NCI-H2107 (cell line): ENCODE measurements around the gene RNF6.

Experiments
- DNase-seq: peaks from one replicate; lab custom pipeline; 2025; lab: John Stamatoyannopoulos, UW

RNF6 gene

DNA sequence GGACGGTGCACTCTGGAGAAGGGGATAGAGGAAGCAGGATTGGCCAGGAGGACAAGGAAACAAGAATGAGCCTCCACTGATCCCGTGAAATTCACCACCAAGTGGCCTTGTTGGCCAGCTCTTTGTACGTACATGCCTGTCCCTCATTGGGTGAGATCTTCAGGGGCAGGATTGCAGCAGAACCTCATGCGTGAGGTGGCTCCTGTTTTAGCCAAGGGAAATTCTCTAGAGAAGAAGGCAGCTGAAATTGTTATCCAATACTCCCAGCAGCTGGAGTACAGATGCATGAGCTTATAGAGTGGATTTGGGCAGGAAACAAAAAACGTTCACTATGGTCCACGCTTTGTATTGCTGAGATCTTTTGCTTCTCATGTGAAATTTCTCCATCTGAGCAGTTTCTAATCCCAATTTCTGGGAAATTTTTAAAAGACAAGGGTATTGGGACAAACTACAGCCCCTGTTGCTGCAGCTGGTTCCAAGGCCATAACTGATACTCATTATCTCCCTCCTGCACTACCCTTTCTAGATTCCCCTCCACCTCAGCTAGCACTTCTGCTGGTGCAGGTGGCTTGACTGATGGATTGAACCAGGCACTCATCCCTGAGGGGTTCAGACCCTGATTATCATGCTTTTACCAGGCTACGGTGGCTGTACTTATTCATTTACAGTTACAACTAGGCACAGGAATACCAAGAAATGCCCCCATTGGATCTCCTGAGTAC, 3.9 kb upstream of the RNF6 start:
- DNase-seq: no peak

DNA sequence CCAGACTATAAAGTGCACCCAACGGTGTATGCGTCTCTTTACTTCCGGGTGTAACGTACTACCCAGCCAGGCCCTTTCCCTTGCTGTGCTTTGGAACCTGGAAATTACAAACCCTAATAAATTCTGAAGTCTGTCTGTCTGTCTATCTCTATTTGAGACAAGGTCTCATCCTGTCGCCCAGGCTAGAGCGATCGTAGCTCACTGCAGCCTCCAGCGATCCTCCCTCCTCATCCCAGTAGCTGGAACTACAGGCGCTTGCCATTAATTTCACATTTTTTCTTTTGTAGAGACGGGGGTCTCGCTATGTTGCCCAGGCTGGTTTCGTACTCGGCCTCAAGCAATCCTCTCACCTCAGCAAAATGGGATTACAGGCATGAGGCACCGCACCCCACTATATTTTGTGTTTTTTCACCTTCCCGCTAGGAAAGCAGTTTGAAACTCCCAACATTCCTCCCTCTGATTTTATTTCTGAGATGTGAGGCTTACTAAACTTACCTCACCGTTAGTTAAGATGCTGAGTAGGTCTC, 469 bp upstream of the RNF6 start:
- no peak for DNase-seq

DNA sequence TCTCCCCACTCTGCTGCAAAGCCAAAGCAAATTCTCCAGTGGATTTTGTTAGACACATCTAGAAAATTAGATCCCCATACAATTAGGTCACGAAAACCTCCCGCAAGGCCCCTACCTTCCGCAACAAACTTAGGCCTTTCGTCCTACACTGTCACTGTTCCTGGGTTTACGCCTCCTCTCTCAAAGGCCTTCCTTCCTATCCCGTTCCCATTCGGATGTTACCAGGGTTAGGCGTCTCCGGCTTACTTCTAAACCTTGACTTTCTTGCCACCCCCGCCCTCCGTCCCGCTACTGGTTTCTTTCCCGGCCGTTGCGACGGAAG, 754 bp downstream of the RNF6 start:
- no peak for DNase-seq

DNA sequence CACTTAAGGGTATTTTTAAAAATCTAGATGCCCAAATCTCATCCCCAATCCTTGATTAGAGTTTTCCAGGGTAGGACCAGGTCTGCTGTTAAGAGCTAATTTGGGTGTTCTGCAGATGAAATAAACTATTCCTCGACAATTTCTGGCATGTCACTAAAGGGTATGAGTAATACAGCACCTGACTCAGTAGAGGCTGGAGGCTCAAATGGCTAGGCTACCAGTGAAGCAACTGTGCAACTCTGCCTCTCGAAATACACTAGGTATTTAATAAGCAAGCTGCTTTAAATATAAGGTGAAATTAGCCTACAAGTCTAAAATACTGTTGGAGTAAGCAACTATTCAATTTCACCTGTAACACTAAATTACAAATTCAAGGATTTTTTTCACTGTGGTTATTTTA, 1.5 kb downstream of the RNF6 start:
- DNase-seq: no peak

GRCh38 chr13:26219726-26220125, 2.4 kb downstream of the RNF6 start:
- DNase-seq: no peak

DNA sequence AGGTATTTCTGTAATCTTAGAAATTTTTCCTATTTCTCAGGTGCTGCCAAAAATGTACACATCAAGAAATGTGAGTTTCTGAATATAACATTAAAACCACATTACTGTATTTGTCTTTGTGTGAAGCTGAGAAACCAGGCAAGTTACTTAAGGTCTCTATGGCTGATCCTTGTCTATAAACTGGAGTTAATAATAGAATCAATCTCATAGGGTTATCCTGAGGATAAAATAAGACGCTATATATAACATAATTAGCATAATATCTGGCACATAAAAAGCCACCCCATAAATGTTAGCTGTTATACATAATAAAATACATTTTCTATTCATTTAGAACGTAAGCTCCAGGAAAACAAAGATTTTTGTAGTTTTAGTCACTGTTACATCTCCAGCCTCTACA, 6.1 kb downstream of the RNF6 start:
- no peak for DNase-seq

DNA sequence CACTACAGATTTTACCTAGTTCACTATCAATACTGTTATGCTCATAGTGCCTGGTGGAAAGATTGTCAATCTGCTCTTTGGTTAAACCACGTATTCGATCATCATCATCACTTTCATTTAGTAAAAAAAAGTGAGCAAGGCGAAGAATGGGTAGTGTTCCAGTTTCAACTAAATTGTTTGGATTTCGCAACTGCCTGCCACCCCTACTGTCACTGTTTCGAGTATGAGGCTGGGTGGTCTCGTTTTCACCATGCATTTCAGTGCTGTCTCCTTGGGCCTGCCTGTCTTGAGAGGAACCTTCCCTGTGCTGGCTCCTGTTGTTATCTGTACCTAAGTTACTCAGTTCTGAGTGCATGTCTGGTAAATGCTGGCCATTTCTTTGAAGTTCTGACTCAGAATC, 8.1 kb downstream of the RNF6 start:
- DNase-seq: no peak

GRCh38 chr13:26213345-26213744, 8.8 kb downstream of the RNF6 start:
- no peak for DNase-seq

DNA sequence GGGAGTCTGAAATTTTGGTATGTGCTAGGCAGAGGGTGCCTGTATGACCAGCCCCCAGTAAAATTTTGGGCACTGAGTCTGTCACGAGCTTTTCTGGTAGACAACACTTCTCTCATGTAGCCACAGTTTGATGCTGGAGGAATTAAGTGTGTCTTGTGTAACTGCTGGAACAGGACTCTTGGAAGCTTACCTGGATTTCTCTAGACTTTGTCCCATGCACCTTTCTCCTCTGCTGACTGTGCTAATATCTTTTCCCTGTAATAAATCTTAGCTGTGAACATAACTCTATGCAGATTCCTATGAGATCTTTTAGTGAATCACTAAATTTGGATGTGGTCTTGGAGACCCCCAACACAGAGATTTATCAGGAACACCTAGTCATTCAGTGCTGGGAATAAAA, 13.8 kb downstream of the RNF6 start:
- DNase-seq: no peak

DNA sequence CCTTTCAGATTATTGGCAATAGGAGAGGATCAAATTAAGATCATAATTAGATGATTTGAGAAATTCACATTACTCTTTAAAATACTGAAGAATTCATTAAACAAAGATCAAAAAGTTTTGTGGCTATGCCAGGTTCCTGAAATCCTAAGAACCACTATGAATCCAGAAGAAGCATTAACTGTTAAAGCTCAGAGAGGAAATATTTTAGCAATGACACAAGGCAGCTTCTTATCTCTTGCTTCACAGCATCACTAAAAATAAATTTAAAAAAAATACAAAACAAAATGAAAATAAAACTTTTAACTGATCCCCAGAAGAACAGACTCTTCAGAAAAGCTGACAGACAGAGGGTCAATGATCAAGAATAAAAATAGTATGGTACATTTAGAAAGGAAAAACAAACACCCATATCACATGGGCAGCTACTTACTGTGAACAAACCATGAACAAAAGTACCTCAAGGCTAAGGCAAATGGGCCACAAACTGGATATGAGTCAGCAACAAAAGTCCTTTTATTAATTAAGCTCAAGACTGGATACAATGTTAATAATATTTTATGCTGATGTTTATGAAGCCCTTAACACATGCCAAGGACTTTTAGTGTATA, 19.6 kb downstream of the RNF6 start:
- DNase-seq: no peak

DNA sequence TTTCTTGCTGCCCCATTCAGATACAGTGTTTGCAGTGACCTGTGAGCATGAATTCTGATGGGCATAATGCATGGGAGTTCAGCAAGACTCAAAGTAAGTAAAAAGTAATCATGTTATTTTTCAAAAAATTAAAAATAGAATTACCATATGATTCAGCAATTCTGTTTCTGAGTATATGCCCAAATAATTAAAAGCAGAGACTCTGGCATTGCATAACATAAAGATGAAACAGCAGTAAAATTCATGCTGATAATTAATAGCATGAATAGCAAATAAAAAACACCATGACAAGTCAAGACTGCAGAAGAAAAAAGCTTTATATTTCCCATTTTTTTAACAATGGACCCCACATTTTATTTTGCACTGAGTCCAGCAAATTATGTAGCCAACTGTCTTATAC, 21.3 kb downstream of the RNF6 start:
- no peak for DNase-seq

GRCh38 chr13:26198116-26198515, 24.0 kb downstream of the RNF6 start:
- DNase-seq: no peak

DNA sequence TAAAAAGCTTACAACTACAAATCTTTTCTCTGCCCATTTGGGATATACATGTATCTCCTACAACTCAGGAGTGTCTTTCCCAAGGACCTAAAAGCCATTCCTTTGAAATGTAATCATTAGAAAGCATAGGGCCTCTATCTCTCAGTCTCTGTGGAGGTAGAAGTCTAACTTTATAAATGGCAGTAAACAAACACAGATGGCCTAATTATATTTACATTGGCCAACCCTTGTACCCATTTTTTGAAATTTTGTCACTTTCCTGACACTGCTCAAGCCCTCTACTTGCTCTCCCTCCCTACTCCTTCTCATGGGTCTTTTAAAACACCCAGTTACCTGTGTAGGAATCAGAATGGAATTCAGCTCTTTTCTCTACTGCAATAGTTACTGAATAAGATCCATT, 24.8 kb downstream of the RNF6 start:
- no peak for DNase-seq

DNA sequence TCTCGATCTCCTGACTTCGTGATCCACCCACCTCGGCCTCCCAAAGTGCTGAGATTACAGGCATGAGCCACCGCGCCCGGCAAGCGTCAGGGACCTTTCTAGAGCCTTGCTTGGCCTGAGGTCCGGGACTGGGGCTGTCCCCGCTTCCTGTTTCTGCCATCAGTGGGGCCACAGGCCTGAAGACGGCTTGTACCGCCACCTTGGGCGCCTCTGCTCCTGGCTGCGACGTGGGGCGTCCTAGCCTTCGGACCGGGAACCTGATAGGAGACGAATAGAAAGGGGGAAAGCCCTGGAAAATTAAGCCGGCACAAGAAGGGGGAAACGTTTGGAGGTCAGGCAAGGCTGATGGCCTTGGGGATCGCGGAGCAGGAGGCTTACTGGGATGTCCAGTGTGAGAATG, 35.1 kb downstream of the RNF6 start:
- no peak for DNase-seq

DNA sequence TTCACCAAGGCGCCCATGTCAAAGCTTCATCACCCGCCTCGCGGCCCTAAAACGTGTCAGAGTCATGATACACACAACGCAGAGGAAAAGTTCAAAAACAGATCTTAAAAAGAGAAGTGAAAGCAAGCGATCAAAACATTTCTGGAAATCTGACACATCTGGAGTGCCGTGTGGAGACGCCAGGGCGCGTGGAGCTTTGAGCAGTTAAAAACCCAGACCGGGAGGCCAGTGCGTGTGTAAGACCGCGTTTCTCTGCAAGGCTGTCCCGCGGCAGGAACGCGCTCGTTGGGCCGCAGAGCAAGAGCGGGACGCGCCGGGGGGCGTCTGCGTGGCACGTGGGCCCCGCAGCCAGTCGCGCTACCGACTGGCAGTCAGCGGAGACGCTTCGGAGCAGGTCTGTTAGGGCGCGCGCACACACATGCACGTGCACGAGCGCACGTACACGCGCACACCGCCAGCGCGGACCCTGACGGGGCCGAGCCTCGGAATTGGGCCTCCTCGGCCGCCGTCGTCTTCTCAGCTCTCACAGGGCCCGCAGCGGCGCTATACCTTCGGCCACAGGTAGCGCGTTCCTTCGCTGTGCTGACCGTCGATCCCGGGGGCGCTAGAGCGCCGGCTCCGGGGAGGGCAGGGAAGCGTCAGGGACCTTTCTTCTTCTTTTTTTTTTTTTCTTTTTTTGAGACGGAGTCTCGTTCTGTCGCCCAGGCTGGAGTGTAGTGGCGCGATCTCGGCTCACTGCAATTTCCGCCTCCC, 35.8 kb downstream of the RNF6 start:
- peak; percentile 50 for DNase-seq

DNA sequence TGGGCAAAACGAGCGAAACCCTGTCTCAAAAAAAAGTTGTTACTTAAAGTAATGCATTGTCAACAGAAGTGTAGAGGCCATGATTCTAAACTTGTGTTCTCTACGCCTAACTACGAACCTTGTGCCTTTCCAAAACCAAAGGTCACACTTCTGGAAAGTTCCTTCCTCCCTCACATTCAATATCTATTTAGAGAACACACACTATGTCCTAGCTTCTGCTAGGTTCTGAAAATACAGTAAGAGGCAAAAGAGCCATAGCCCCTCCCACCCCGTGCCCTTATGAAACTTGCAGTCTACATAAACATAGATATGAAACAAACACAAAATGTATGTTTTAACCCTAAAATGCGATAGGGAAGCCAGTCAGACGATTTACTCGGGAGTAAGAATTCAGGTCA, 36.4 kb downstream of the RNF6 start:
- DNase-seq: no peak

DNA sequence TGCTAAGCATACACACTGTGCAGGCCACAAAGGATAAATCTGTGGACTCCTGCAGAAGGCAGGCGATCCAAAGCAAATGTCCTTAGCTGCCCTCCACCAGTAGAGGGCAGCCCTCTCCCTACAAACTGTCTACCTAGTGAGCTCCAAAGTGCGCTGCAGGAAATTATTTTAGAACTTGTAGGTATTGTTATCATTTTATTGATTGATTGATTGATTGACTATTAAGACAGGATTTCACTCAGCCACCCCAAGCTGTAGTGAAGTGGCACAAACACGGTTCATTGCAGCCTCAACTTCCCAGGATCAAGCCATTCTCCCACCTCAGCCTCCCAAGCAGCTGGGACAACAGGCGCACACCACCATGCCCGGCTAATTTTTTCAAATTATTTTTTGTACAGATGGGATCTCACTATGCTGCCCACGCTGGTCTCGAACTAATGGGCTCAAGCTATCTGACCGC, 37.3 kb downstream of the RNF6 start:
- DNase-seq: peak; percentile 1

GRCh38 chr13:26183416-26183815, 38.7 kb downstream of the RNF6 start:
- DNase-seq: no peak

DNA sequence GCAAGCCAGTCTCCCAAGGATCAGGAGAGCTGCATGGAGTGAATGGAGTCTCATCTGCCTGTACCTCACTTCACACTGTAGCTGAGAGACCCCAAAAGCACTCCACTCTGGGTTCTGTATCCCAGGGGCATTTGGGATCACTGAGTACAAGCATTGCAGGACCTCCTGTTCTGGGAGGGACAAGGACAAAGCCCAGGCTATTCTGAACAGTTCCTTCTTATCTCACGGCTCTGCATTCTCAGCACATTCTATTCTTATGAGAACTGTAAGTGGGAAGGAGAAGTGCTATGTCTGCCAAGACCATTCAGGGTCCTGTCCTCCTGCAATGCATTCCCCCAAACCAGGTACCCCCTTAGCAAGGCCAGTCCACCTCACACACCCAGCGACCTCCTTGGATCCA, 42.8 kb downstream of the RNF6 start:
- DNase-seq: no peak

- DNase-seq: no peak
These were observed 53.3 kb downstream of the RNF6 start for GRCh38 chr13:26168835-26169234.

- no peak for DNase-seq
These were observed 53.8 kb downstream of the RNF6 start for GRCh38 chr13:26168237-26168814.

DNA sequence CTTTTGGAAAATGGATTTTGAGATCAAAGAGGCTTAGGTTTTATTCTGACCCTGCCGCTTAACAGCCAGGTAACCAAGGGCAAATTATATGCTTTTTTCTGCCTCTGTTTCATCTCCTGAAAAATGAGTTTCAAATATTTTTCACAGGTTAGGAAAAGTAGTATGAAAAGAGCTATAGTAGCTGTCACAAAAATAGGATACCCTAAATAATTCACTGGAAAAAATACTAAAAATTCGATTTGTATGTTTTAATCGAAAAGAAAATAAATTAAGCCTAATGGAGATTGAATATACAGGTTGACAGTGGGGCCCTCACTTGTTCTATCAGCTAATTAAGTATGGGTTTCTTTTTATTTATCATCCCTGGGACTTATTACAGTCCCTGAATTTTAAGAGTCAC, 58.3 kb downstream of the RNF6 start:
- DNase-seq: no peak
